AG10803 (cell line): Measurements from ENCODE around the gene ACOXL.

ENCODE experiments used
- DNase-seq: peaks from one replicate; pipeline ENCODE4 v3.0.0; 2010; ENCODE audit warnings: low read depth
- H3K4me3 ChIP-seq: 2 replicates; pipeline ENCODE4 v1.5.1; 2011; ENCODE audit warnings: mild to moderate bottlenecking, low read length, control low read depth
- CTCF ChIP-seq: conservative IDR thresholded peaks from 2 replicates; pipeline ENCODE4 v1.5.1; 2011; ENCODE audit warnings: mild to moderate bottlenecking, low read length, control low read depth, inconsistent platforms

Gene ACOXL

GRCh38 chr2:110873597-110874452 lies 141.5 kb downstream of the ACOXL start:
- no peak for TF ChIP-seq CTCF
- DNase-seq: no peak
- no peak overlapping the region for H3K4me3 ChIP-seq

GRCh38 chr2:110874453-110875383 lies 142.3 kb downstream of the ACOXL start:
- no peak overlapping the region for H3K4me3 ChIP-seq
- DNase-seq: no peak
- no peak for TF ChIP-seq CTCF

- TF ChIP-seq CTCF: no peak
- no peak for DNase-seq
- no peak overlapping the region for H3K4me3 ChIP-seq
Measured at GRCh38 chr2:110875384-110875725, 143.0 kb downstream of the ACOXL start.

- no peak for TF ChIP-seq CTCF
- no peak overlapping the region for H3K4me3 ChIP-seq
- DNase-seq: no peak
Measured at GRCh38 chr2:110876167-110876999, 144.0 kb downstream of the ACOXL start.

GRCh38 chr2:110877031-110877827 lies 144.9 kb downstream of the ACOXL start:
- no peak for TF ChIP-seq CTCF
- no peak overlapping the region for H3K4me3 ChIP-seq
- no peak for DNase-seq

GRCh38 chr2:110878150-110878549 lies 145.8 kb downstream of the ACOXL start:
- TF ChIP-seq CTCF: no peak
- H3K4me3 ChIP-seq: no peak overlapping the region
- no peak for DNase-seq
